HG03039 (cell line): ENCODE results near the gene PARP1.
A peak's percentile ranks its signal among the peaks of the same experiment; 100 is the strongest.
"Not testable (repeated sequence)": the region's sequence is repeated elsewhere in the genome, so short reads cannot be mapped to it uniquely, and the experiment has no call there.

Source experiments
- ATAC-seq: cut with Tn5 transposase; IDR thresholded peaks from one replicate; pipeline ENCODE4 v1.9.1; 2021; ENCODE audit warnings: mild to moderate bottlenecking, moderate library complexity; ENCODE audit not compliant: unreplicated experiment

The PARP1 gene

GRCh38 chr1:226407497-226408284, at the start of gene PARP1:
Gene PARP1, minus strand, starts transcription at chr1:226408093. Its CDS starts 164 bp downstream, at chr1:226407929.
- ATAC-seq, result peak; percentile 71

GRCh38 chr1:226457307-226457712, 49.4 kb upstream of the PARP1 start:
- no peak for ATAC-seq

- no peak for ATAC-seq
These were observed 48.0 kb upstream of the PARP1 start for GRCh38 chr1:226455843-226456242.

- ATAC-seq, result no peak
These were observed 46.5 kb upstream of the PARP1 start for GRCh38 chr1:226454349-226454748.

GRCh38 chr1:226453015-226453704, 45.3 kb upstream of the PARP1 start:
- no peak for ATAC-seq

- ATAC-seq, result no peak
These were observed 42.8 kb upstream of the PARP1 start for GRCh38 chr1:226450688-226451087.

GRCh38 chr1:226449823-226450222, 41.9 kb upstream of the PARP1 start:
- no peak for ATAC-seq

- no peak for ATAC-seq
These were observed 40.2 kb upstream of the PARP1 start for GRCh38 chr1:226447932-226448665.

GRCh38 chr1:226446094-226446493, 38.2 kb upstream of the PARP1 start:
- no peak for ATAC-seq

- ATAC-seq, result peak; percentile 98
These were observed 37.0 kb upstream of the PARP1 start for GRCh38 chr1:226444901-226445300.

GRCh38 chr1:226443439-226443838, 35.5 kb upstream of the PARP1 start:
- ATAC-seq, result no peak

- ATAC-seq, result no peak
These were observed 35.1 kb upstream of the PARP1 start for GRCh38 chr1:226443033-226443432.

- ATAC-seq, result no peak
These were observed 33.7 kb upstream of the PARP1 start for GRCh38 chr1:226441629-226442028.

GRCh38 chr1:226440512-226440911, 32.6 kb upstream of the PARP1 start:
- ATAC-seq, result no peak

GRCh38 chr1:226438007-226438406, 30.1 kb upstream of the PARP1 start:
- no peak for ATAC-seq

- ATAC-seq, result no peak
These were observed 29.1 kb upstream of the PARP1 start for GRCh38 chr1:226436855-226437491.

- no peak for ATAC-seq
These were observed 28.6 kb upstream of the PARP1 start for GRCh38 chr1:226436472-226436854.

GRCh38 chr1:226433341-226433720, 25.4 kb upstream of the PARP1 start:
- no peak for ATAC-seq

- ATAC-seq, result no peak
These were observed 24.9 kb upstream of the PARP1 start for GRCh38 chr1:226432586-226433340.

- ATAC-seq, result not testable (repeated sequence)
These were observed 24.0 kb upstream of the PARP1 start for GRCh38 chr1:226431898-226432297.
